ENCODE measurements around the gene SCD5. TPM values are rescaled to one million over a fixed set of nuclear protein-coding genes. Genes with fewer than 3 reads are reported as not detected.

Gene SCD5
- total and polyA plus RNA-seq, 2 donors (not counting 3 experiments of a cell fraction or from before 2014, with no cell fraction given): 38.4 to 38.5 TPM

DNA sequence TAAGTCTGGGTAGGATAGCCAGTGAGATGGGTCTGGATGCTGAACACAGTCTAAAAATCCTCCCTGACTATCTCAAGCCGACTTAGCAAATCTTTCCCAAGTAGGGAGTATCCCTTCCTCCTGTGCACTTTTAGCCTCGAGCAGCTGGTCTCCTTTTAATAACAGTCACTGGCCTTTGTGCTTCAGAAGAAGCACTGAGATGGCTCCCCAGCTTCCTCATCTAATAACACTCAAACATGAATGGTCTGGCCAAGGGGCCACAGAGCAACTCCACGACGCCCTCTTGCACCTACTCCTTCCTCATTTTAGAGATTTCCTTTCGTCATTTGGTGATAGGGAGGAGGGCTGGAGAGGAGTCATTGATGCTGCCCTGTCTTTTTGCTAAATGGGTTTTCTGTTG, 158.1 kb downstream of the SCD5 start:
- FAIRE-seq: no peak
- H4K20me1 ChIP-seq (replicated peaks; ENCODE audit: control insufficient read depth, extremely low read depth, insufficient read depth, low read length): no peaks in the 10 kb centered on the region
- no peak overlapping the region for H3K4me3 ChIP-seq (replicated peaks in 1 of 3; ENCODE audit: insufficient read depth in 1 of 3, low read depth in 1 of 3, low read length in 3 of 3)
- H2AFZ ChIP-seq (ENCODE audit: low read depth, low read length): no peak overlapping the region
- H3K79me2 ChIP-seq (ENCODE audit: control insufficient read depth, insufficient read depth, low read length): no peaks in the 10 kb centered on the region
- H3K27me3 ChIP-seq (ENCODE audit: control insufficient read depth in 2 of 2, insufficient read depth in 2 of 2, low read length in 2 of 2): no peaks in the 10 kb centered on the region
- intact Hi-C loops (cut with micrococcal nuclease) (no loop called here), dilution Hi-C loops (cut with MboI; ENCODE audit: extremely low pct_ligation_motif_present, low sequenced_read_pairs) (no loop called here)
- H3K4me2 ChIP-seq (ENCODE audit: insufficient read depth, low read length): no peak overlapping the region
- no TSS peak for BruUV-seq (replicated peaks)
- no peak for DNase-seq (ENCODE audit: low read depth, low spot score)
- H3K9me3 ChIP-seq (replicated peaks; ENCODE audit: control insufficient read depth, insufficient read depth, low read length): no peaks in the 10 kb centered on the region
- no peaks in the 10 kb centered on the region for H3K9me1 ChIP-seq (replicated peaks; ENCODE audit: control insufficient read depth, extremely low read depth, insufficient read depth, low read length)
- no peak overlapping the region for H3K9ac ChIP-seq (replicated peaks; ENCODE audit: extremely low read depth, insufficient read depth, low read length)
- POLR2A ChIA-PET: no interaction called here
- CTCF ChIA-PET: no interaction called here
- H3K4me1 ChIP-seq (ENCODE audit: control insufficient read depth, extremely low read depth, insufficient read depth, low read length): no peaks in the 10 kb centered on the region
- no peak overlapping the region for H3K27ac ChIP-seq (ENCODE audit: insufficient read depth, low read depth, low read length)
- peaks cover 0 to 4% of the 10 kb centered on the region in 2 experiments for H3K36me3 ChIP-seq (ENCODE audit: control insufficient read depth in 2 of 2, extremely low read depth in 1 of 2, insufficient read depth in 2 of 2, low read length in 2 of 2)
- no peak for TF ChIP-seq POLR2A (IDR thresholded peaks at IDR 0.05; ENCODE audit: low read depth, low read length)
- TF ChIP-seq POLR2AphosphoS5 (IDR thresholded peaks at IDR 0.05; ENCODE audit: insufficient read depth, low read depth, low read length): no peak
- no peak for TF ChIP-seq FOS (IDR thresholded peaks at IDR 0.05; ENCODE audit: borderline replicate concordance, insufficient read depth, low read length)
- TF ChIP-seq CTCF (IDR thresholded peaks at IDR 0.05; ENCODE audit: extremely low read depth in 1 of 2, insufficient read depth in 1 of 2, low read depth in 1 of 2, low read length in 2 of 2): no peak
- no peak for TF ChIP-seq GATA2 (IDR thresholded peaks at IDR 0.05; ENCODE audit: insufficient read depth, insufficient read length, low read depth, low read length)
- no peak for TF ChIP-seq JUN (IDR thresholded peaks at IDR 0.05; ENCODE audit: borderline replicate concordance, insufficient read depth, insufficient read length, low read depth)
- no peak for TF ChIP-seq MYC (IDR thresholded peaks at IDR 0.05; ENCODE audit: low read depth, low read length)
- TF ChIP-seq EZH2 (IDR thresholded peaks at IDR 0.05; ENCODE audit: borderline replicate concordance, low read depth, low read length, severe bottlenecking): no peak
- TF ChIP-seq MAX (IDR thresholded peaks at IDR 0.05; ENCODE audit: insufficient read depth, insufficient read length): no peak

Measured in endothelial cell of umbilical vein (primary cell).